ENCODE results near the gene NUMA1. TPM values are rescaled to one million over a fixed set of nuclear protein-coding genes. Genes with fewer than 3 reads are reported as not detected.

NUMA1 gene
- total RNA-seq, 1 experiment from 2014 or later = 267 TPM

DNA sequence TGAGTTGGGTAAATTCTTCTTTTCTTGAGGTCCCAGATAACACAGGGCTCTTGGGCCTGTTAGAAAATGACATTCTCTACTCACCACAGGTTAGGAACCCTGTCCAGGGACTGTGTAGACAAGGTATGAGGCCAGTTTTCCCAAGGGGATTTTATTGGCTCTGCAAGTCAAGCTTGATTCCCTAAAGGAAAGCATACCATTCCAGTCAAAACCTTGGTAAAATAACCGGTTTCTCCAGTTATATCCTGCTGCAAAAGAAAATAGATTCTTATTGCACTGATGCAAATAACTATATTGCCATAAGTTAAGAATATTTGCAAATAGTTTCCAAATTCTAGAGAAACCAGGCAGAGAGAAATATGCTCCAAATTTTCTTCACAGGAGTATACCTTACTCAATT, 45.6 kb upstream of the NUMA1 start:
- 0 out of 2 replicates have a peak, but pooled peaks cover 5% of the 10 kb centered on the region for H3K27me3 ChIP-seq (ENCODE audit: insufficient read depth, low read depth)
- peaks cover 8% of the 10 kb centered on the region; the same call in 1 of the 2 replicates for H3K4me1 ChIP-seq (replicated peaks; ENCODE audit: insufficient read depth)
- CTCF ChIA-PET = no interaction called here
- no peaks in the 10 kb centered on the region for H3K9me3 ChIP-seq (ENCODE audit: insufficient read depth, low read depth)
- H3K27ac ChIP-seq = no peak overlapping the region
- H2AFZ ChIP-seq = no peak overlapping the region
- H3K36me3 ChIP-seq (ENCODE audit: low read depth) = no peaks in the 10 kb centered on the region
- no peaks in the 10 kb centered on the region for H3K79me2 ChIP-seq (ENCODE audit: low read depth)
- 0 out of 2 replicates have a peak, but pooled peaks cover 3% of the 10 kb centered on the region for H3F3A ChIP-seq (ENCODE audit: insufficient read depth, low read depth)
- no TSS peak for BruUV-seq (replicated peaks)
- intact Hi-C loops (cut with micrococcal nuclease; ENCODE audit: unreplicated experiment) = no loop called here
- no peak overlapping the region for H3K4me3 ChIP-seq
- H3K4me2 ChIP-seq = no peak overlapping the region
- H4K20me1 ChIP-seq (ENCODE audit: insufficient read depth) = no peaks in the 10 kb centered on the region
- H3K9me2 ChIP-seq (ENCODE audit: insufficient read depth) = 0 out of 2 replicates have a peak, but pooled peaks cover 1% of the 10 kb centered on the region
- TF ChIP-seq EZH2 (IDR thresholded peaks at IDR 0.05; ENCODE audit: low read depth) = no peak
- TF ChIP-seq, protein P1, sequence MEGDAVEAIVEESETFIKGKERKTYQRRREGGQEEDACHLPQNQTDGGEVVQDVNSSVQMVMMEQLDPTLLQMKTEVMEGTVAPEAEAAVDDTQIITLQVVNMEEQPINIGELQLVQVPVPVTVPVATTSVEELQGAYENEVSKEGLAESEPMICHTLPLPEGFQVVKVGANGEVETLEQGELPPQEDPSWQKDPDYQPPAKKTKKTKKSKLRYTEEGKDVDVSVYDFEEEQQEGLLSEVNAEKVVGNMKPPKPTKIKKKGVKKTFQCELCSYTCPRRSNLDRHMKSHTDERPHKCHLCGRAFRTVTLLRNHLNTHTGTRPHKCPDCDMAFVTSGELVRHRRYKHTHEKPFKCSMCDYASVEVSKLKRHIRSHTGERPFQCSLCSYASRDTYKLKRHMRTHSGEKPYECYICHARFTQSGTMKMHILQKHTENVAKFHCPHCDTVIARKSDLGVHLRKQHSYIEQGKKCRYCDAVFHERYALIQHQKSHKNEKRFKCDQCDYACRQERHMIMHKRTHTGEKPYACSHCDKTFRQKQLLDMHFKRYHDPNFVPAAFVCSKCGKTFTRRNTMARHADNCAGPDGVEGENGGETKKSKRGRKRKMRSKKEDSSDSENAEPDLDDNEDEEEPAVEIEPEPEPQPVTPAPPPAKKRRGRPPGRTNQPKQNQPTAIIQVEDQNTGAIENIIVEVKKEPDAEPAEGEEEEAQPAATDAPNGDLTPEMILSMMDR (conservative IDR thresholded peaks at IDR 0.05) = no peak
- DNase-seq = no peak
- POLR2A ChIA-PET (ENCODE audit: unreplicated experiment) = interaction anchor here (0.7 kb wide), 1 partner anchor 31 kb away, joined by 3 read pairs; no protein-coding TSS in a partner anchor

DNA sequence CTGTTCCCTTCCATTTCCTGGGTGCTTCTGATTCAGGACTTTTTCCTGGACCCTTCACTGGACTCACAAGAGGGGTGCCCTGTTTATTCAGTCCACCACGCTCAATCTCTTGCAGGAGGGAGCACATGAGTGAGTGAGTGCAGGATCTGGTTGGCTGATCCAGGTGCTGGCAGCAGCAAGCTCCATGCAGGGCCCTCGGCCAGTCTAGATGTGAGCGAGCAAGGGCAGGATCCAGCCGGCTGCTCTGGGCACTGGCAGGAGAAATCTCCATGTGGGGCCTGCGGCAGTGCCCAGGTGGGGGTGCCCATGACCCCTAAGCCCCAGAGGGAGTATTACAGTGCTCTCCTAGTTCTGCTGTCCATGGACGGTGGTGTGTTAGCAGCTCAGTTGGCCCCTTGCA, 43.7 kb upstream of the NUMA1 start:
- H3K4me3 ChIP-seq = no peak overlapping the region
- no peak overlapping the region for H3K27ac ChIP-seq
- H3K9me2 ChIP-seq (ENCODE audit: insufficient read depth) = 0 out of 2 replicates have a peak, but pooled peaks cover 3% of the 10 kb centered on the region
- no peaks in the 10 kb centered on the region for H3K27me3 ChIP-seq (ENCODE audit: insufficient read depth, low read depth)
- H2AFZ ChIP-seq = no peak overlapping the region
- DNase-seq = no peak
- H3K9me3 ChIP-seq (ENCODE audit: insufficient read depth, low read depth) = no peaks in the 10 kb centered on the region
- H3K36me3 ChIP-seq (ENCODE audit: low read depth) = no peaks in the 10 kb centered on the region
- no TSS peak for BruUV-seq (replicated peaks)
- H3K4me2 ChIP-seq = no peak overlapping the region
- H3K79me2 ChIP-seq (ENCODE audit: low read depth) = no peaks in the 10 kb centered on the region
- H3F3A ChIP-seq (ENCODE audit: insufficient read depth, low read depth) = peaks cover 3% of the 10 kb centered on the region; the same call in 1 of the 2 replicates
- POLR2A ChIA-PET (ENCODE audit: unreplicated experiment) = no interaction called here
- intact Hi-C loops (cut with micrococcal nuclease; ENCODE audit: unreplicated experiment) = no loop called here
- peaks cover 8% of the 10 kb centered on the region; the same call in 1 of the 2 replicates for H3K4me1 ChIP-seq (replicated peaks; ENCODE audit: insufficient read depth)
- H4K20me1 ChIP-seq (ENCODE audit: insufficient read depth) = no peaks in the 10 kb centered on the region
- TF ChIP-seq EZH2 (IDR thresholded peaks at IDR 0.05; ENCODE audit: low read depth) = no peak
- TF ChIP-seq, protein P1 (conservative IDR thresholded peaks at IDR 0.05) = no peak
- CTCF ChIA-PET = no interaction called here

DNA sequence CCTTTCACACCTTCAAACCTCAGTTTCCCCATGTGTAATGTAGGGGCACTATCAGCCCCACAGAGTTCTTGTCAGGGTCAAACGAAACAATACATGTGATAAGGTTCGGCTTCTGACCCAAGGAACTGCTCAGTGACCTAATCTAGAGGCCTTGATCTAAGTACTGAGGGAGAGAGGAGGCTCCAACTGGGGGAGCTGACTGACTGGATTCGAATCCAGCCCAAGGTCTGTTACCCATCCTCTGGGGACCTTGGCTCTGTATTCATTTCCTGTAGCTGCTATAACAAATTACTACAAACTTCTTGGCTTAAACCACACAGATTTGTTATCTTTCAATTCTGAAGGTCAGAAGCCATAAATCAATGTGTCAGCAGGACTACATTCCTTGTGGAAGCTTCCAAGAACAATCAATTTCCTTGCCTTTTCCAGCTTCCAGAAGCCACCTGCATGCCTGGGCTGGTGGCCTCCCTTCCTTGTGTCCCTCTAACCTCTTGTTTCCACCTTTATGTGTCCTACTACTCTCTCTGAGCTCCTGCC, 42.8 kb upstream of the NUMA1 start:
- Histone ChIP-seq H3K36me3 (ENCODE audit: low read depth) (no peaks in the 10 kb centered on the region), H3K27me3 (ENCODE audit: insufficient read depth, low read depth) (no peaks in the 10 kb centered on the region), H3F3A (ENCODE audit: insufficient read depth, low read depth) (peaks cover 3% of the 10 kb centered on the region; the same call in 1 of the 2 replicates), H3K4me1 (replicated peaks; ENCODE audit: insufficient read depth) (peaks cover 8% of the 10 kb centered on the region; the same call in 1 of the 2 replicates), H3K4me2 (no peak overlapping the region), H3K9me3 (ENCODE audit: insufficient read depth, low read depth) (no peaks in the 10 kb centered on the region), H4K20me1 (ENCODE audit: insufficient read depth) (no peaks in the 10 kb centered on the region), H2AFZ (no peak overlapping the region), H3K79me2 (ENCODE audit: low read depth) (no peaks in the 10 kb centered on the region), H3K27ac (no peak overlapping the region), H3K4me3 (no peak overlapping the region), H3K9me2 (ENCODE audit: insufficient read depth) (0 out of 2 replicates have a peak, but pooled peaks cover 3% of the 10 kb centered on the region)
- intact Hi-C loops (cut with micrococcal nuclease; ENCODE audit: unreplicated experiment) = no loop called here
- BruUV-seq (replicated peaks) = no TSS peak
- CTCF ChIA-PET = no interaction called here
- POLR2A ChIA-PET (ENCODE audit: unreplicated experiment) = no interaction called here
- TF ChIP-seq, protein P1 (conservative IDR thresholded peaks at IDR 0.05) = no peak
- TF ChIP-seq EZH2 (IDR thresholded peaks at IDR 0.05; ENCODE audit: low read depth) = no peak
- DNase-seq = no peak

All from PC-9 (cell line).